NT2/D1 (cell line): ENCODE measurements around the gene PDE4C.

Experiments used
- DNase-seq: peaks from one replicate; pipeline ENCODE4 v3.0.0-alpha.2; 2011; ENCODE audit warnings: low read depth, low spot score
- H3K27me3 ChIP-seq: 2 replicates; pipeline ENCODE4 v1.6.0; 2011; ENCODE audit warnings: mild to moderate bottlenecking; ENCODE audit not compliant: insufficient read length, insufficient read depth
- H3K36me3 ChIP-seq: 2 replicates; pipeline ENCODE4 v1.6.1; 2011; ENCODE audit warnings: mild to moderate bottlenecking, low read length, mixed read lengths; ENCODE audit not compliant: insufficient read depth, insufficient read length
- H3K4me1 ChIP-seq: 2 replicates; pipeline ENCODE4 v1.5.1; 2011; ENCODE audit not compliant: insufficient read depth, insufficient read length
- H3K4me3 ChIP-seq: 2 replicates; pipeline ENCODE4 v1.5.1; 2011; ENCODE audit warnings: low read depth; ENCODE audit not compliant: insufficient read length
- H3K9ac ChIP-seq: 2 replicates; pipeline ENCODE4 v1.6.0; 2011; ENCODE audit warnings: low read depth; ENCODE audit not compliant: insufficient read length
- H3K9me3 ChIP-seq: 2 replicates; pipeline ENCODE4 v1.5.1; 2011; ENCODE audit warnings: mild to moderate bottlenecking, low read length; ENCODE audit not compliant: insufficient read depth
- SUZ12 ChIP-seq: IDR thresholded peaks from 2 replicates; pipeline ENCODE4 v1.6.1; 2011; ENCODE audit not compliant: insufficient read length, insufficient read depth; ENCODE audit errors: extremely low read depth
- YY1 ChIP-seq: IDR thresholded peaks from 2 replicates; pipeline ENCODE4 v1.6.1; 2011; ENCODE audit not compliant: insufficient read length, insufficient read depth
- ZNF274 ChIP-seq: IDR thresholded peaks from 2 replicates; pipeline ENCODE4 v1.6.1; 2011; ENCODE audit warnings: mild to moderate bottlenecking, low read depth, low read length

PDE4C gene

DNA sequence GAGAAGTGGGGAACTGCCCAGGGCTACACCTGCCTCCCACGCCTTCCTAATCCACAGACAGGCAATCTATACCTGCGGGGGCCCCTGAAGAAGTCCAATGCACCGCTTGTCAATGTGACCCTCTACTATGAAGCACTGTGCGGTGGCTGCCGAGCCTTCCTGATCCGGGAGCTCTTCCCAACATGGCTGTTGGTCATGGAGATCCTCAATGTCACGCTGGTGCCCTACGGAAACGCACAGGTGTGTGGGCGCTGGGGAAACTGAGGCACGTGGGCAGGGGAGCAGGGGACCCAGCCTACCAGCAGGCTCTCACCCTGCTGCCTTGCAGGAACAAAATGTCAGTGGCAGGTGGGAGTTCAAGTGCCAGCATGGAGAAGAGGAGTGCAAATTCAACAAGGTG lies 51.3 kb downstream of the PDE4C start:
- Histone ChIP-seq H3K9ac (peak overlapping the region; percentile 90), H3K27me3 (no peaks in the 10 kb centered on the region), H3K4me3 (peak overlapping the region; percentile 87), H3K36me3 (peaks cover 35% of the 10 kb centered on the region), H3K9me3 (no peaks in the 10 kb centered on the region), H3K4me1 (peaks cover 13% of the 10 kb centered on the region)
- TF ChIP-seq YY1 (no peak), ZNF274 (no peak), SUZ12 (no peak)
- no peak for DNase-seq
